Stomach (tissue), 9 donors: ENCODE results near the gene HDAC11. TPM values are rescaled to one million over a fixed set of nuclear protein-coding genes. Genes with fewer than 3 reads are reported as not detected.

Experiments
- DNase-seq, 2 donors: peaks; one replicate each; pipeline versions ENCODE4 v3.0.0 to v3.0.0-alpha.2; 2013 to 2019
- H3K27ac ChIP-seq, 5 donors: fragments of 200-600 bp in 4 of 5; sonication (generic) in 4 of 5; one replicate each; pipeline ENCODE4 v1.5.1; 2013 to 2019; ENCODE audit warnings: mild to moderate bottlenecking in 1 of 5, moderate library complexity in 1 of 5
- H3K27me3 ChIP-seq, 3 donors: fragments of 200-600 bp; sonication (generic); one replicate each; pipeline ENCODE4 v1.5.1; 2017 to 2019; ENCODE audit warnings: mixed run types in 1 of 3
- H3K36me3 ChIP-seq, 4 donors: fragments of 200-600 bp; sonication (generic); 1 replicate in 3 of 4; 2 replicates in 1 of 4; pipeline ENCODE4 v1.5.1; 2016 to 2019
- H3K4me1 ChIP-seq, 4 donors: fragments of 200-600 bp; sonication (generic); one replicate each; pipeline ENCODE4 v1.5.1; 2016 to 2019
- H3K4me3 ChIP-seq, 4 donors: fragments of 200-600 bp; sonication (generic) in 3 of 4; one replicate each; pipeline ENCODE4 v1.5.1; 2016 to 2019; ENCODE audit warnings: mild to moderate bottlenecking in 1 of 4
- H3K9me3 ChIP-seq, 4 donors: fragments of 200-600 bp; sonication (generic); one replicate each; pipeline ENCODE4 v1.5.1; 2016 to 2019
- EP300 ChIP-seq: sonication (generic); formaldehyde crosslinking; IDR thresholded peaks from one replicate; pipeline ENCODE4 v1.6.1; 2017; ENCODE audit warnings: antibody characterized with exemption
- POLR2A ChIP-seq, 4 donors: fragments of 450-650 bp; IDR thresholded peaks; one replicate each; pipeline ENCODE4 v1.6.1; 2016; ENCODE audit warnings: antibody characterized with exemption in 4 of 4, control low read depth in 2 of 4, mild to moderate bottlenecking in 1 of 4, moderate library complexity in 1 of 4
- POLR2AphosphoS5 ChIP-seq, 3 donors: sonication (generic); formaldehyde crosslinking; IDR thresholded peaks; one replicate each; pipeline ENCODE4 v1.6.1; 2016; ENCODE audit warnings: antibody characterized with exemption in 3 of 3
- WGBS, 5 donors: extraction: QIAGEN DNeasy Blood & Tissue Kit in 3 of 5; methylation state at CpG; one replicate each; pipeline versions ENCODE4 v1.1.5 to v1.1.7; 2013 to 2018; 5-methylcytosine and 5-hydroxymethylcytosine counted together
- intact Hi-C: fragments of 100-400 bp; cut with DNase I; formaldehyde crosslinking; loops from one replicate; pipeline ENCODE4 v1.15.1; 2023; ENCODE audit warnings: low total_unique reads
- polyA plus RNA-seq, 3 donors: library from polyadenylated mRNA; stranded (reverse); fragments of 200-250 nt; gene quantifications; one replicate each; pipeline ENCODE4 v1.2.3, GENCODE V29; 2013
- total RNA-seq, 5 donors: library from RNA; depleted of rRNA; stranded (reverse); fragments of >200 nt; gene quantifications; one replicate each; pipeline versions ENCODE4 v1.1.0 to v1.2.3, GENCODE V29; 2014 to 2016
- TF ChIP-seq, protein P1 (sequence below), 7 experiments: fragments of 450-650 bp in 4 of 7; fragments of 200-600 bp in 3 of 7; sonication (generic) in 3 of 7; IDR thresholded peaks; one replicate each; pipeline ENCODE4 v1.5.1; 2016 to 2019; ENCODE audit warnings: antibody characterized with exemption in 7 of 7, control low read depth in 2 of 7, mild to moderate bottlenecking in 1 of 7
- donor health status: healthy with polysubstance abuse.
- donor health status: Bipolar disorder and iron deficiency.
- donor health status: healthy.

The HDAC11 gene
- total and polyA plus RNA-seq, 8 donors: 4.9 to 16.6 (median 15.4) TPM; not detected in 1

- no peak overlapping the region for H3K27ac ChIP-seq
- TF ChIP-seq POLR2AphosphoS5 (IDR thresholded peaks at IDR 0.05): no peak
- no peak for TF ChIP-seq EP300
- no peak for TF ChIP-seq POLR2A (IDR thresholded peaks at IDR 0.05)
- TF ChIP-seq, protein P1, sequence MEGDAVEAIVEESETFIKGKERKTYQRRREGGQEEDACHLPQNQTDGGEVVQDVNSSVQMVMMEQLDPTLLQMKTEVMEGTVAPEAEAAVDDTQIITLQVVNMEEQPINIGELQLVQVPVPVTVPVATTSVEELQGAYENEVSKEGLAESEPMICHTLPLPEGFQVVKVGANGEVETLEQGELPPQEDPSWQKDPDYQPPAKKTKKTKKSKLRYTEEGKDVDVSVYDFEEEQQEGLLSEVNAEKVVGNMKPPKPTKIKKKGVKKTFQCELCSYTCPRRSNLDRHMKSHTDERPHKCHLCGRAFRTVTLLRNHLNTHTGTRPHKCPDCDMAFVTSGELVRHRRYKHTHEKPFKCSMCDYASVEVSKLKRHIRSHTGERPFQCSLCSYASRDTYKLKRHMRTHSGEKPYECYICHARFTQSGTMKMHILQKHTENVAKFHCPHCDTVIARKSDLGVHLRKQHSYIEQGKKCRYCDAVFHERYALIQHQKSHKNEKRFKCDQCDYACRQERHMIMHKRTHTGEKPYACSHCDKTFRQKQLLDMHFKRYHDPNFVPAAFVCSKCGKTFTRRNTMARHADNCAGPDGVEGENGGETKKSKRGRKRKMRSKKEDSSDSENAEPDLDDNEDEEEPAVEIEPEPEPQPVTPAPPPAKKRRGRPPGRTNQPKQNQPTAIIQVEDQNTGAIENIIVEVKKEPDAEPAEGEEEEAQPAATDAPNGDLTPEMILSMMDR (IDR thresholded peaks at IDR 0.05): no peak
- no peaks in the 10 kb centered on the region for H3K36me3 ChIP-seq
- peaks cover 0 to 32% (median 0%) of the 10 kb centered on the region in 3 donors for H3K27me3 ChIP-seq
- peaks cover 0 to 7% (median 4%) of the 10 kb centered on the region in 4 donors for H3K4me1 ChIP-seq
- H3K4me3 ChIP-seq: no peak overlapping the region
- intact Hi-C loops: no loop called here
- DNase-seq: no peak
- H3K9me3 ChIP-seq: no peaks in the 10 kb centered on the region
- WGBS, 5 donors: 70 to 80% (median 76%) methylated on average over 3 of the region's 3 CpGs
These were observed 56.3 kb downstream of the HDAC11 start for GRCh38 chr3:13536432-13536831.

GRCh38 chr3:13536832-13537231 is 56.7 kb downstream of the HDAC11 start:
- no peak for TF ChIP-seq POLR2AphosphoS5 (IDR thresholded peaks at IDR 0.05)
- Histone ChIP-seq H3K27ac (no peak overlapping the region), H3K36me3 (no peaks in the 10 kb centered on the region), H3K4me3 (no peak overlapping the region), H3K4me1 (peaks cover 0 to 7% (median 4%) of the 10 kb centered on the region in 4 donors), H3K27me3 (peaks cover 0 to 32% (median 0%) of the 10 kb centered on the region in 3 donors), H3K9me3 (peaks cover 0 to 2% (median 0%) of the 10 kb centered on the region in 4 donors)
- 20 to 41% (median 36%) methylated on average over 8 of the region's 8 CpGs for WGBS, 5 donors
- intact Hi-C loops: no loop called here
- DNase-seq: no peak

GRCh38 chr3:13537244-13537908 is 57.3 kb downstream of the HDAC11 start:
- 92 to 97% (median 94%) methylated on average over 6 of the region's 6 CpGs for WGBS, 5 donors
- Histone ChIP-seq H3K36me3 (no peaks in the 10 kb centered on the region), H3K4me1 (peaks cover 0 to 7% (median 4%) of the 10 kb centered on the region in 4 donors), H3K27me3 (peaks cover 0 to 27% (median 0%) of the 10 kb centered on the region in 3 donors), H3K9me3 (peaks cover 0 to 6% (median 0%) of the 10 kb centered on the region in 4 donors), H3K4me3 (no peak overlapping the region), H3K27ac (peak overlapping the region in 2 of 5 donors; percentile 22 to 38)
- no peak for TF ChIP-seq EP300
- TF ChIP-seq POLR2A (IDR thresholded peaks at IDR 0.05): no peak
- TF ChIP-seq, protein P1 (IDR thresholded peaks at IDR 0.05): no peak
- intact Hi-C loops: no loop called here
- DNase-seq: no peak

DNA sequence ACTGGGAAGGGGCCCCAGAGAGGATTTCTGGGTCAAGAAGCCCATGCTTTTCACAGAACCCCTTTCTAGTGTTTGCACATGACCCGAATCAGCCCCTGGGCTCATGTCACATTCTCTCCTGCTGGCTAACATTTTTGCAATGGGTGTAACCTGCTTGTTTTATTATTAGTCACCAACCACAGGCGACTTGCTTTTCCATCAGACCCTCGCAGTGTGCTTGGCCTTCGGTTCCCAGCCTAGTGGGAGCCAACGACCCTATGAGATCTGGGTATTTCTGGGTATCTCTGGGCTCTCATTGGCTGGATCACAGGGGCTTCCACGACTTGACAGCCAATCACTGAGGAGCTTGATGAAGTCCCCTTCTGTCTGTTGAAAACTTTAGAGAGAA is 57.8 kb downstream of the HDAC11 start:
- intact Hi-C loops: no loop called here
- no peak overlapping the region for H3K4me3 ChIP-seq
- WGBS, 5 donors: 31 to 55% (median 45%) methylated on average over 6 of the region's 6 CpGs
- peaks cover 0 to 7% (median 4%) of the 10 kb centered on the region in 4 donors for H3K4me1 ChIP-seq
- no peaks in the 10 kb centered on the region for H3K36me3 ChIP-seq
- peaks cover 0 to 6% (median 0%) of the 10 kb centered on the region in 4 donors for H3K9me3 ChIP-seq
- peak overlapping the region in 2 of 5 donors; percentile 22 to 38 for H3K27ac ChIP-seq
- DNase-seq: peak in 1 of 2 donors; percentile 65
- peaks cover 0 to 22% (median 0%) of the 10 kb centered on the region in 3 donors for H3K27me3 ChIP-seq
- TF ChIP-seq, protein P1 (IDR thresholded peaks at IDR 0.05): no peak
- TF ChIP-seq POLR2AphosphoS5 (IDR thresholded peaks at IDR 0.05) (no peak), POLR2A (IDR thresholded peaks at IDR 0.05) (no peak), EP300 (no peak)
